AG04449 (cell line): Measurements from ENCODE around the gene SEMA3A.

ENCODE experiments used
- CTCF ChIA-PET: fragments of 350-600 bp; formaldehyde crosslinking; extraction: SDS; loops from one replicate; lab custom pipeline; 2021; ENCODE audit warnings: antibody characterized with exemption; lab: Yijun Ruan, JAX
- POLR2A ChIA-PET: fragments of 400-600, 350-600 bp; formaldehyde crosslinking; extraction: SDS; loops from one replicate; lab custom pipeline; 2020; ENCODE audit warnings: antibody characterized with exemption, inconsistent platforms; lab: Yijun Ruan, JAX
- DNase-seq: peaks from one replicate; pipeline ENCODE4 v3.0.0-alpha.2; 2010; ENCODE audit warnings: low read depth, low spot score
- H3K4me3 ChIP-seq: 2 replicates; pipeline ENCODE4 v1.5.1; 2011; ENCODE audit warnings: low read depth, mild to moderate bottlenecking, control low read depth, low read length
- CTCF ChIP-seq: IDR thresholded peaks from one replicate; pipeline ENCODE4 v1.5.1; 2011; ENCODE audit warnings: mild to moderate bottlenecking, moderate library complexity, low read length, control low read depth, inconsistent platforms; ENCODE audit not compliant: insufficient read depth; ENCODE audit errors: missing control alignments

Gene SEMA3A

GRCh38 chr7:84085998-84086397 lies 108.6 kb downstream of the SEMA3A start:
- no peak overlapping the region for H3K4me3 ChIP-seq
- ChIA-PET POLR2A (no interaction called here), CTCF (no interaction called here)
- no peak for DNase-seq
- TF ChIP-seq CTCF = no peak

DNA sequence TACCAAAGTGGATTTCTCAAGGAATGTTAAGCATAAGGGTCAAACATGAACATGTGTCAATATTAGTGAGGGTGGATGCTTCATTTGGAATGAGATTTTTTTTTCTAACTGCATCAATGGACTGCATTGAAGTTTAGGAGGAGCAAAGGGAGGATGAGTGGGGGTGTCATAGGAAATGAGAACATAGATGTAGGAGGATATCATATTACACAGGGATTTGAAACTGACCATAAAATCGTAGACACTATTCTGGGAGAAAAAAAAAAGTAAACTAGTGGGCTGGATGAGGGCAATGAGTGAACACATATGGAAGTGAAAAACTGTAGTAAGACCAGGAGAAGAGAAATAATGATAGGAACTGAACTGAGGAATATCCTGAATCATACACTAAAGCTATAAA lies 109.4 kb downstream of the SEMA3A start:
- H3K4me3 ChIP-seq = no peak overlapping the region
- TF ChIP-seq CTCF = no peak
- no peak for DNase-seq
- ChIA-PET CTCF (no interaction called here), POLR2A (no interaction called here)

- no peak for TF ChIP-seq CTCF
- CTCF ChIA-PET = no interaction called here
- no peak for DNase-seq
- no peak overlapping the region for H3K4me3 ChIP-seq
- POLR2A ChIA-PET = no interaction called here
Observed at GRCh38 chr7:84083846-84084245, 110.7 kb downstream of the SEMA3A start.

DNA sequence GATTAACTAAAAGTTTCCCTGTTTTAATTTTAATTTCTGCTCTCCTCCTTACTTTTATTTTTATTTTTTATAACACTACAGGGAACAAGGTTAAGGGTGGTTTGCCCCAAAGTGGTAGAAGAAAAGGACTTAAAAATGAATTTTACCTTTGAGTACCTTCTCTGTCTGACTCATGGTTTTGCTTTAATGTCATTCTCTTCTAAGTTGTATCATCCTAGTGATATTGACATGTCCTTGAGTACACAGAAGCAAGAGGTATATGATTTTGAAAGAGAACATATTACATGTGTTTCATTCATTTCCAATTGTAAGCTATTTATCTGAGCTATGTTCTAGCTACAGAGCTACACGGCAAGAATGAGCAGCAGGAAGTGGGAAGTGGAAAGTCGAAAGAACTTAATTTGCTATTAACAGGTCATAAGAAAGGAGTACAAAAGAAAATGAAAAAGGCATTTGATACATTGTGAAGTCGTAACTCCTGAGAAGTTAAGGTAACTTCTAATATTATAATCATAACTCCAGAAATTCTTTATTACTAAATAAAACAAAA lies 112.5 kb downstream of the SEMA3A start:
- DNase-seq = no peak
- H3K4me3 ChIP-seq = no peak overlapping the region
- no peak for TF ChIP-seq CTCF
- ChIA-PET POLR2A (no interaction called here), CTCF (no interaction called here)

- POLR2A ChIA-PET = no interaction called here
Observed at GRCh38 chr7:84077336-84077735, 117.3 kb downstream of the SEMA3A start.

GRCh38 chr7:84076219-84076618 lies 118.4 kb downstream of the SEMA3A start:
- CTCF ChIA-PET = no interaction called here
- DNase-seq = no peak
- no peak for TF ChIP-seq CTCF
- H3K4me3 ChIP-seq = no peak overlapping the region
- POLR2A ChIA-PET = no interaction called here

More at GRCh38 chr7:84077336-84077735, 117.3 kb downstream of the SEMA3A start:
- H3K4me3 ChIP-seq = no peak overlapping the region
- no peak for TF ChIP-seq CTCF
- no peak for DNase-seq
- CTCF ChIA-PET = no interaction called here
